Measurements from ENCODE around the gene CACHD1.

The CACHD1 gene

GRCh38 chr1:64549464-64550239 is 79.7 kb downstream of the CACHD1 start:
- DNase-seq (ENCODE audit: low read depth), result no peak

- DNase-seq (ENCODE audit: low read depth), result peak; percentile 9
Observed at GRCh38 chr1:64550510-64550909, 80.6 kb downstream of the CACHD1 start.

GRCh38 chr1:64550946-64551605 is 81.1 kb downstream of the CACHD1 start:
- DNase-seq (ENCODE audit: low read depth), result no peak

- DNase-seq (ENCODE audit: low read depth), result no peak
Observed at GRCh38 chr1:64553285-64553684, 83.4 kb downstream of the CACHD1 start.

- no peak for DNase-seq (ENCODE audit: low read depth)
Observed at GRCh38 chr1:64555947-64556346, 86.0 kb downstream of the CACHD1 start.

- DNase-seq (ENCODE audit: low read depth), result no peak
Observed at GRCh38 chr1:64561993-64562392, 92.1 kb downstream of the CACHD1 start.

GRCh38 chr1:64563958-64564565 is 94.1 kb downstream of the CACHD1 start:
- DNase-seq (ENCODE audit: low read depth), result no peak

GRCh38 chr1:64564891-64565290 is 95.0 kb downstream of the CACHD1 start:
- DNase-seq (ENCODE audit: low read depth), result no peak

GRCh38 chr1:64567426-64568170 is 97.7 kb downstream of the CACHD1 start:
- no peak for DNase-seq (ENCODE audit: low read depth)

GRCh38 chr1:64568171-64568450 is 98.2 kb downstream of the CACHD1 start:
- no peak for DNase-seq (ENCODE audit: low read depth)

- no peak for DNase-seq (ENCODE audit: low read depth)
Observed at GRCh38 chr1:64569411-64569810, 99.5 kb downstream of the CACHD1 start.

GRCh38 chr1:64570267-64570855 is 100.4 kb downstream of the CACHD1 start:
- DNase-seq (ENCODE audit: low read depth), result no peak

- DNase-seq (ENCODE audit: low read depth), result no peak
Observed at GRCh38 chr1:64572222-64572900, 102.4 kb downstream of the CACHD1 start.

- DNase-seq (ENCODE audit: low read depth), result no peak
Observed at GRCh38 chr1:64574301-64574700, 104.4 kb downstream of the CACHD1 start.

- DNase-seq (ENCODE audit: low read depth), result no peak
Observed at GRCh38 chr1:64575881-64576676, 106.2 kb downstream of the CACHD1 start.

GRCh38 chr1:64578270-64578973 is 108.5 kb downstream of the CACHD1 start:
- no peak for DNase-seq (ENCODE audit: low read depth)

- DNase-seq (ENCODE audit: low read depth), result no peak
Observed at GRCh38 chr1:64579767-64580166, 109.8 kb downstream of the CACHD1 start.

- no peak for DNase-seq (ENCODE audit: low read depth)
Observed at GRCh38 chr1:64581135-64581842, 111.4 kb downstream of the CACHD1 start.

- DNase-seq (ENCODE audit: low read depth), result no peak
Observed at GRCh38 chr1:64581843-64582185, 111.9 kb downstream of the CACHD1 start.

GRCh38 chr1:64584479-64584878 is 114.5 kb downstream of the CACHD1 start:
- DNase-seq (ENCODE audit: low read depth), result no peak
